Hepatocyte (in vitro differentiated cells): ENCODE measurements around the gene NCOA4. TPM values are rescaled to one million over a fixed set of nuclear protein-coding genes. Genes with fewer than 3 reads are reported as not detected.

ENCODE experiments used
- DNase-seq: peaks from one replicate; pipeline ENCODE4 v3.0.0-alpha.2; 2016; ENCODE audit warnings: low spot score
- H2AFZ ChIP-seq: fragments of 200-600 bp; sonication (generic); 2 replicates; pipeline ENCODE4 v1.6.0; 2016; ENCODE audit warnings: antibody characterized with exemption, mild to moderate bottlenecking
- H3K27ac ChIP-seq: fragments of 200-600 bp; sonication (generic); 2 replicates; pipeline ENCODE4 v1.5.1; 2016; ENCODE audit warnings: mild to moderate bottlenecking
- H3K27me3 ChIP-seq: fragments of 200-600 bp; sonication (generic); 2 replicates; pipeline ENCODE4 v1.6.1; 2016
- H3K36me3 ChIP-seq: fragments of 200-600 bp; sonication (generic); replicated peaks from 2 replicates; pipeline ENCODE4 v1.5.1; 2016; ENCODE audit warnings: low read depth; ENCODE audit not compliant: insufficient read depth
- H3K4me1 ChIP-seq: fragments of 200-600 bp; sonication (generic); 2 replicates; pipeline ENCODE4 v1.5.1; 2016; ENCODE audit warnings: mild to moderate bottlenecking, moderate library complexity; ENCODE audit not compliant: insufficient read depth
- H3K4me2 ChIP-seq: fragments of 200-600 bp; sonication (generic); 2 replicates; pipeline ENCODE4 v1.6.0; 2016
- H3K4me3 ChIP-seq: fragments of 200-600 bp; sonication (generic); 2 replicates; pipeline ENCODE4 v1.5.1; 2016; ENCODE audit warnings: mild to moderate bottlenecking
- H3K79me2 ChIP-seq: fragments of 200-600 bp; sonication (generic); 2 replicates; pipeline ENCODE4 v1.6.0; 2017; ENCODE audit warnings: mild to moderate bottlenecking
- H3K9me2 ChIP-seq: fragments of 200-600 bp; sonication (generic); replicated peaks from 2 replicates; pipeline ENCODE4 v1.6.0; 2017; ENCODE audit warnings: mild to moderate bottlenecking; ENCODE audit not compliant: insufficient read depth
- H3K9me3 ChIP-seq: fragments of 200-600 bp; sonication (generic); 2 replicates; pipeline ENCODE4 v1.5.1; 2016; ENCODE audit warnings: low read depth, mild to moderate bottlenecking
- H4K20me1 ChIP-seq: fragments of 200-600 bp; sonication (generic); 2 replicates; pipeline ENCODE4 v1.6.0; 2016; ENCODE audit warnings: mild to moderate bottlenecking; ENCODE audit not compliant: insufficient read depth, poor library complexity, severe bottlenecking
- CTCF ChIP-seq: fragments of 200-600 bp; sonication (generic); IDR thresholded peaks from 2 replicates; pipeline ENCODE4 v1.5.1; 2016; ENCODE audit warnings: antibody characterized with exemption, mild to moderate bottlenecking; ENCODE audit not compliant: poor library complexity
- EZH2 ChIP-seq: fragments of 200-600 bp; sonication (generic); IDR thresholded peaks from 2 replicates; pipeline ENCODE4 v1.6.1; 2016; ENCODE audit warnings: antibody characterized with exemption, mild to moderate bottlenecking, borderline replicate concordance
- EZH2phosphoT487 ChIP-seq: fragments of 200-600 bp; sonication (generic); IDR thresholded peaks from one replicate; pipeline ENCODE4 v1.6.1; 2018; ENCODE audit warnings: antibody characterized with exemption, mild to moderate bottlenecking, low read depth, moderate library complexity; ENCODE audit not compliant: unreplicated experiment, severe bottlenecking
- WGBS: methylation state at CpG from one replicate; pipeline ENCODE4 v1.1.6; 2016; ENCODE audit warnings: low lambda C conversion rate; ENCODE audit errors: missing lambda C conversion rate; 5-methylcytosine and 5-hydroxymethylcytosine counted together
- polyA plus RNA-seq: library from polyadenylated mRNA; unstranded; fragments of >200 nt; fragmentation: Nextera tagmentation; extraction: Ambion mirVana; gene quantifications from 2 replicates; pipeline ENCODE4 v1.2.1, GENCODE V29; 2016
- total RNA-seq: library from RNA; depleted of rRNA; stranded (reverse); fragments of >200 nt; gene quantifications from 2 replicates; pipeline ENCODE4 v1.2.3, GENCODE V29; 2014

The NCOA4 gene
- total and polyA plus RNA-seq, 2 experiments from 2014 or later = 81.8 to 171 TPM

- Histone ChIP-seq H3K4me3 (no peak overlapping the region), H3K9me2 (no peaks in the 10 kb centered on the region), H2AFZ (no peak overlapping the region), H3K79me2 (no peaks in the 10 kb centered on the region), H3K36me3 (no peaks in the 10 kb centered on the region), H3K9me3 (no peaks in the 10 kb centered on the region), H3K4me2 (no peak overlapping the region), H4K20me1 (no peaks in the 10 kb centered on the region), H3K27me3 (no peaks in the 10 kb centered on the region), H3K27ac (no peak overlapping the region), H3K4me1 (no peaks in the 10 kb centered on the region)
- TF ChIP-seq EZH2phosphoT487 (no peak), EZH2 (no peak), CTCF (no peak)
- 68% methylated on average over 4 of the region's 4 CpGs for WGBS
- no peak for DNase-seq
Measured at GRCh38 chr10:46077141-46077554, 46.7 kb upstream of the NCOA4 start.

GRCh38 chr10:46075869-46076268, 45.4 kb upstream of the NCOA4 start:
- Histone ChIP-seq H3K27me3 (no peaks in the 10 kb centered on the region), H3K79me2 (no peaks in the 10 kb centered on the region), H3K4me1 (no peaks in the 10 kb centered on the region), H3K4me3 (no peak overlapping the region), H3K9me3 (no peaks in the 10 kb centered on the region), H3K4me2 (no peak overlapping the region), H3K27ac (no peak overlapping the region), H3K36me3 (no peaks in the 10 kb centered on the region), H3K9me2 (no peaks in the 10 kb centered on the region), H2AFZ (no peak overlapping the region), H4K20me1 (no peaks in the 10 kb centered on the region)
- TF ChIP-seq CTCF = no peak
- TF ChIP-seq EZH2phosphoT487 = no peak
- TF ChIP-seq EZH2 = no peak
- no peak for DNase-seq
- 63% methylated on average over 3 of the region's 3 CpGs for WGBS

- Histone ChIP-seq H3K4me2 (no peak overlapping the region), H3K9me3 (no peaks in the 10 kb centered on the region), H3K27me3 (no peaks in the 10 kb centered on the region), H2AFZ (no peak overlapping the region), H3K27ac (no peak overlapping the region), H3K36me3 (no peaks in the 10 kb centered on the region), H3K4me3 (no peak overlapping the region), H3K79me2 (no peaks in the 10 kb centered on the region), H3K9me2 (no peaks in the 10 kb centered on the region), H3K4me1 (no peaks in the 10 kb centered on the region), H4K20me1 (no peaks in the 10 kb centered on the region)
- no peak for DNase-seq
- WGBS = 95% methylated on average over 4 of the region's 4 CpGs
- no peak for TF ChIP-seq EZH2
- no peak for TF ChIP-seq EZH2phosphoT487
- TF ChIP-seq CTCF = no peak
Measured at GRCh38 chr10:46074196-46074946, 43.9 kb upstream of the NCOA4 start.
